DND-41 (cell line): ENCODE results near the gene DRD1.

Experiments used
- ATAC-seq: fragments of 200-7000 bp; cut with Tn5 transposase; 3 replicates; pipeline ENCODE4 v1.9.1; 2021; ENCODE audit warnings: low read depth; ENCODE audit not compliant: insufficient read depth
- DNase-seq: peaks from one replicate; pipeline ENCODE4 v3.0.0-alpha.2; 2020
- H2AFZ ChIP-seq: 2 replicates; pipeline ENCODE4 v1.6.0; 2012; ENCODE audit warnings: low read depth, low read length
- H3K27ac ChIP-seq: 2 replicates; pipeline ENCODE4 v1.5.1; 2012; ENCODE audit warnings: low read length, inconsistent platforms
- H3K27me3 ChIP-seq: fragments of 200-600 bp; sonication (generic); 2 replicates; pipeline ENCODE4 v1.6.0; 2012; ENCODE audit warnings: low read length, mild to moderate bottlenecking, inconsistent platforms; ENCODE audit not compliant: insufficient read depth, poor library complexity
- H3K36me3 ChIP-seq: 2 replicates; pipeline ENCODE4 v1.5.1; 2012; ENCODE audit warnings: low read length, inconsistent platforms; ENCODE audit not compliant: insufficient read depth
- H3K4me1 ChIP-seq: 2 replicates; pipeline ENCODE4 v1.5.1; 2012; ENCODE audit warnings: mild to moderate bottlenecking, low read length; ENCODE audit not compliant: insufficient read depth
- H3K4me2 ChIP-seq: 2 replicates; pipeline ENCODE4 v1.6.0; 2012; ENCODE audit warnings: mild to moderate bottlenecking, moderate library complexity, low read length, inconsistent platforms; ENCODE audit not compliant: insufficient read depth
- H3K4me3 ChIP-seq, 2 experiments: fragments of 200-600 bp in 1 of 2; shearing (Covaris generic) in 1 of 2; 2 replicates each; pipeline ENCODE4 v1.5.1; 2012 to 2016; ENCODE audit warnings: inconsistent platforms in 2 of 2, low read length in 2 of 2, mild to moderate bottlenecking in 2 of 2, low read depth in 1 of 2, moderate library complexity in 1 of 2
- H3K79me2 ChIP-seq: 2 replicates; pipeline ENCODE4 v1.6.0; 2012; ENCODE audit warnings: low read length, inconsistent platforms; ENCODE audit not compliant: insufficient read depth
- H3K9ac ChIP-seq: 2 replicates; pipeline ENCODE4 v1.6.0; 2012; ENCODE audit warnings: low read depth, mild to moderate bottlenecking, inconsistent platforms, low read length, moderate library complexity
- H3K9me3 ChIP-seq: 2 replicates; pipeline ENCODE4 v1.5.1; 2012; ENCODE audit warnings: low read length, moderate library complexity, mild to moderate bottlenecking, inconsistent platforms; ENCODE audit not compliant: insufficient read depth, severe bottlenecking
- H4K20me1 ChIP-seq: 2 replicates; pipeline ENCODE4 v1.6.0; 2012; ENCODE audit warnings: low read length; ENCODE audit not compliant: insufficient read depth
- EZH2 ChIP-seq: IDR thresholded peaks from 3 replicates; pipeline ENCODE4 v1.6.1; 2012; ENCODE audit warnings: borderline replicate concordance, low read depth, mild to moderate bottlenecking, moderate library complexity, low read length, inconsistent platforms; ENCODE audit not compliant: severe bottlenecking
- TF ChIP-seq, protein P1 (sequence below): IDR thresholded peaks from 2 replicates; pipeline ENCODE4 v1.5.1; 2012; ENCODE audit warnings: borderline replicate concordance, low read length, moderate library complexity, mild to moderate bottlenecking; ENCODE audit not compliant: poor library complexity, severe bottlenecking; ENCODE audit errors: extremely low read depth

Gene DRD1

DNA sequence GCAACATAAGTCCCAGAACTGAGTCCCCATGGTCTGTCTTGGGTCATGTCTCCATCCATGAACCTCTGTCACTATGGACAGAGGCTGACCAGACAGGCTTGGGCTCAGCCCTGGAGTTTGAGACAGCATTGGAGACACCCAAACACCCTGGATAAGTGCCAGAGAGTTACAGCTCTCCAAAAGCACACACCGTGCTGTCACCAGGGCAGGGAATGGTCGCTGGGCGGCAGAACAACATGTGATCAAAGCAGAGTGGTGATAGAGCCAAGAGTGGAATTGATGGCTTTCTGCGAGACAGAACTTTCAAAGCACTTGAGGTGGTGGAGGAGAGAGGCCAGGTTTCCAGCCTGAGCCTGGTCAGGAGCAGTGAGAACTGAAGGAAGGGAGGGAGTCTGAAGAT lies 50.1 kb downstream of the DRD1 start:
- no peak overlapping the region for H3K27ac ChIP-seq
- TF ChIP-seq, protein P1, sequence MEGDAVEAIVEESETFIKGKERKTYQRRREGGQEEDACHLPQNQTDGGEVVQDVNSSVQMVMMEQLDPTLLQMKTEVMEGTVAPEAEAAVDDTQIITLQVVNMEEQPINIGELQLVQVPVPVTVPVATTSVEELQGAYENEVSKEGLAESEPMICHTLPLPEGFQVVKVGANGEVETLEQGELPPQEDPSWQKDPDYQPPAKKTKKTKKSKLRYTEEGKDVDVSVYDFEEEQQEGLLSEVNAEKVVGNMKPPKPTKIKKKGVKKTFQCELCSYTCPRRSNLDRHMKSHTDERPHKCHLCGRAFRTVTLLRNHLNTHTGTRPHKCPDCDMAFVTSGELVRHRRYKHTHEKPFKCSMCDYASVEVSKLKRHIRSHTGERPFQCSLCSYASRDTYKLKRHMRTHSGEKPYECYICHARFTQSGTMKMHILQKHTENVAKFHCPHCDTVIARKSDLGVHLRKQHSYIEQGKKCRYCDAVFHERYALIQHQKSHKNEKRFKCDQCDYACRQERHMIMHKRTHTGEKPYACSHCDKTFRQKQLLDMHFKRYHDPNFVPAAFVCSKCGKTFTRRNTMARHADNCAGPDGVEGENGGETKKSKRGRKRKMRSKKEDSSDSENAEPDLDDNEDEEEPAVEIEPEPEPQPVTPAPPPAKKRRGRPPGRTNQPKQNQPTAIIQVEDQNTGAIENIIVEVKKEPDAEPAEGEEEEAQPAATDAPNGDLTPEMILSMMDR: no peak
- no peak for TF ChIP-seq EZH2
- H2AFZ ChIP-seq: no peak overlapping the region
- H4K20me1 ChIP-seq: no peaks in the 10 kb centered on the region
- H3K9ac ChIP-seq: no peak overlapping the region
- no peaks in the 10 kb centered on the region for H3K36me3 ChIP-seq
- no peaks in the 10 kb centered on the region for H3K4me1 ChIP-seq
- H3K4me2 ChIP-seq: no peak overlapping the region
- H3K9me3 ChIP-seq: no peaks in the 10 kb centered on the region
- no peaks in the 10 kb centered on the region for H3K27me3 ChIP-seq
- H3K4me3 ChIP-seq: no peak overlapping the region
- DNase-seq (no peak), ATAC-seq (no peak)
- no peaks in the 10 kb centered on the region for H3K79me2 ChIP-seq

DNA sequence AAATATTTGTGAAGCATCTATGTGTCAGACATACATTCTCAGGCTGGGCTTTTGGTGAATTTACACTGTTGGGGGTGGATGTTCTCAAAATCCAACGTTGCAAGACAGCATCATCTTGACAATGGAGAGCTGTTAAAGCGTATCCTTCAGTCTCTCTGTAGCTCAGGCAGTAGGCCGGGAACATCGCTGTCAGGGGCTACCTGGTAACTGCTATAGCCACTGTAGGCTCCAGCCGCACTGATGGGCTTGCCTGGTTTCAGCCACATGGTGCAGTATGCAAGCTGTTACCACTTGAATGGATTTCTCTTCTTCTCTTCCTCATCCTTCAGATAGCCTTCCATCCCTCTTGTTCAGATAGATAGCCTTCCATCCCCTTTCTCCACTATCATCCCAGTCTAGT lies 51.7 kb downstream of the DRD1 start:
- ATAC-seq (no peak), DNase-seq (no peak)
- Histone ChIP-seq H2AFZ (no peak overlapping the region), H3K27me3 (no peaks in the 10 kb centered on the region), H3K27ac (no peak overlapping the region), H3K9ac (no peak overlapping the region), H3K36me3 (no peaks in the 10 kb centered on the region), H3K4me2 (no peak overlapping the region), H3K4me3 (no peak overlapping the region), H3K4me1 (no peaks in the 10 kb centered on the region), H4K20me1 (no peaks in the 10 kb centered on the region), H3K9me3 (no peaks in the 10 kb centered on the region), H3K79me2 (no peaks in the 10 kb centered on the region)
- TF ChIP-seq, protein P1: no peak
- TF ChIP-seq EZH2: no peak

DNA sequence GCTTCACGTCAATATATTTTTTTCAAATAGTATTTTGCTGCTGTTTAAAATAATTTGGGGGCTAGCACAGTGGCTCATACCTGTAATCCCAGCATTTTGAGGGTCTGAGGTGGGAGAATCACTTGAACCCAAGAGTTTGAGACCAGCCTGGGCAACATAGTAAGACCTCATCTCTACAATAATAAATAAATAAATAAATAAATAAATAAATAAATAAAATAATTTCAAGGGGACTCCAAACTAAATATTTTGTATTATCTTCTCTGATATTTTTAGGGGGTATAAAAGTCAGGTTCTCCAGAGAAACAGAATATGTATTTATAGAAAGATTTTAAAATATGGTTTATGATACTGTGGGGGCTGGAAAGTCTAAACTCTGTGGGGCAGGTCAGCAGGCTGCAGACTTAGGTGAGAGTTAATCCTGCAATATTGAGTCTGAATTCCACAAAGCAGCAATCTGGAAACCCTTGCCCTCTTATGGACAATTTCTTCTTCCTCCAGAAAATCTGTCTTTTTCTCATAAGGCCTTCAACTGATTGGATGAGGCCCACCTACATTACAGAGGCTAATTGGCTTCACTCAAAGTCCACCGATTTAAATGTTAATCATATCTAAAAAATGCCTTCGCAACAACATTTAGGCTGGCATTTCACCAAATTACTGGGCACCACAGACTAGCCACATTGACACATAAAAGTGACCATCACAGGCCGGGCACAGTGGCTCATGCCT lies 53.5 kb downstream of the DRD1 start:
- no peaks in the 10 kb centered on the region for H4K20me1 ChIP-seq

More for the DNA sequence above, 53.5 kb downstream of the DRD1 start:
- Histone ChIP-seq H3K9ac (no peak overlapping the region), H3K4me2 (no peak overlapping the region), H3K79me2 (no peaks in the 10 kb centered on the region), H3K27me3 (no peaks in the 10 kb centered on the region), H3K36me3 (no peaks in the 10 kb centered on the region), H3K4me1 (no peaks in the 10 kb centered on the region), H3K9me3 (no peaks in the 10 kb centered on the region), H3K4me3 (no peak overlapping the region), H2AFZ (no peak overlapping the region), H3K27ac (no peak overlapping the region)
- TF ChIP-seq, protein P1: no peak
- TF ChIP-seq EZH2: no peak
- DNase-seq (no peak), ATAC-seq (no peak)
